22Rv1 (cell line): Measurements from ENCODE around the gene SCGB1D1.

Experiments
- H3K27ac ChIP-seq: fragments of 450-650 bp; 2 replicates; pipeline ENCODE4 v1.5.1; 2017
- ZFX ChIP-seq: fragments of 450-650 bp; IDR thresholded peaks from 2 replicates; pipeline ENCODE4 v1.6.1; 2017; ENCODE audit warnings: antibody characterized with exemption, borderline replicate concordance
- TF ChIP-seq, protein P1 (sequence below): fragments of 450-650 bp; IDR thresholded peaks from 2 replicates; pipeline ENCODE4 v1.5.1; 2017; ENCODE audit warnings: mild to moderate bottlenecking

SCGB1D1 gene

GRCh38 chr11:62233730-62234129 is 43.7 kb downstream of the SCGB1D1 start:
- TF ChIP-seq, protein P1, sequence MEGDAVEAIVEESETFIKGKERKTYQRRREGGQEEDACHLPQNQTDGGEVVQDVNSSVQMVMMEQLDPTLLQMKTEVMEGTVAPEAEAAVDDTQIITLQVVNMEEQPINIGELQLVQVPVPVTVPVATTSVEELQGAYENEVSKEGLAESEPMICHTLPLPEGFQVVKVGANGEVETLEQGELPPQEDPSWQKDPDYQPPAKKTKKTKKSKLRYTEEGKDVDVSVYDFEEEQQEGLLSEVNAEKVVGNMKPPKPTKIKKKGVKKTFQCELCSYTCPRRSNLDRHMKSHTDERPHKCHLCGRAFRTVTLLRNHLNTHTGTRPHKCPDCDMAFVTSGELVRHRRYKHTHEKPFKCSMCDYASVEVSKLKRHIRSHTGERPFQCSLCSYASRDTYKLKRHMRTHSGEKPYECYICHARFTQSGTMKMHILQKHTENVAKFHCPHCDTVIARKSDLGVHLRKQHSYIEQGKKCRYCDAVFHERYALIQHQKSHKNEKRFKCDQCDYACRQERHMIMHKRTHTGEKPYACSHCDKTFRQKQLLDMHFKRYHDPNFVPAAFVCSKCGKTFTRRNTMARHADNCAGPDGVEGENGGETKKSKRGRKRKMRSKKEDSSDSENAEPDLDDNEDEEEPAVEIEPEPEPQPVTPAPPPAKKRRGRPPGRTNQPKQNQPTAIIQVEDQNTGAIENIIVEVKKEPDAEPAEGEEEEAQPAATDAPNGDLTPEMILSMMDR, result peak; percentile 57
- no peak for TF ChIP-seq ZFX
- H3K27ac ChIP-seq, result no peak overlapping the region

DNA sequence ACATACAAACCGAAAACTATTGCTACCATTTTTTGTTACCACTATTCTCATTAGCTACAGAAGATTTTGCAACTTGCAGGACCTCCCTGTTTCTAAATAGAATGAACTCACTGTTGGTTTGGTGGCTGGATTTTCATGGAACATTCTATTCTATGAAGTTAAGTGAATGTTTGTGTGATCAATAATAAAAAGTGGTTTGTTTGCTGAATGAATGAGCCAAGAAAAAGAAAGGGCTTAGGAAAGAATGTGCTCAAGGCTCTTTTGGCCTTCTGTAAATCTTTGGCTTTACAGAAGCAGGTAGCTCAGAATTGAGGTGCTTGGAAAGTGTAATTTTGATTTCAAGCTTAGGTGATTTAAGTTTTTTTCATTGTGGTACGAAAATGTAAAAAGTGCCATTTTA is 46.2 kb downstream of the SCGB1D1 start:
- TF ChIP-seq, protein P1, result no peak
- TF ChIP-seq ZFX, result no peak
- peak overlapping the region; percentile 57 for H3K27ac ChIP-seq

- H3K27ac ChIP-seq, result peak overlapping the region; percentile 68
- TF ChIP-seq, protein P1, result no peak
- no peak for TF ChIP-seq ZFX
Observed at GRCh38 chr11:62237499-62237898, 47.5 kb downstream of the SCGB1D1 start.

DNA sequence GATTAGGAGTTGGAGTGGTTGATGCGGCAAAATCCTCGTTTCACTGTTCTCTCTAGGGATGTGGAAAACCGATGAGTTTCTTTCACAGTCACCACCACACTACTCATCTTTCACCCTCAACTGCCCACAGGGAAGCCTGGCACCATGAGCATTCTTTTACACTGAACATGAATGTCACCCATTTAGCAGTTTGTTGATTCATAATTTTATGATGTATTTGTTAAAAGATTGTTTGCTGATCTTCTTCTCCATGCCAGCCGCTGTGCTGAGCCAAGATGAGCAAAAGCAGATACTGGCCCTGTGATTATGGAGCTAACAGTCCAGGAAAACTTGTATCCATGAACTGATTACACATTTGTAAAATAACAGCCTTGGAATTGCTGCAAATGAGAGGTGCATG is 48.1 kb downstream of the SCGB1D1 start:
- TF ChIP-seq ZFX, result no peak
- TF ChIP-seq, protein P1, result no peak
- H3K27ac ChIP-seq, result peak overlapping the region; percentile 68

DNA sequence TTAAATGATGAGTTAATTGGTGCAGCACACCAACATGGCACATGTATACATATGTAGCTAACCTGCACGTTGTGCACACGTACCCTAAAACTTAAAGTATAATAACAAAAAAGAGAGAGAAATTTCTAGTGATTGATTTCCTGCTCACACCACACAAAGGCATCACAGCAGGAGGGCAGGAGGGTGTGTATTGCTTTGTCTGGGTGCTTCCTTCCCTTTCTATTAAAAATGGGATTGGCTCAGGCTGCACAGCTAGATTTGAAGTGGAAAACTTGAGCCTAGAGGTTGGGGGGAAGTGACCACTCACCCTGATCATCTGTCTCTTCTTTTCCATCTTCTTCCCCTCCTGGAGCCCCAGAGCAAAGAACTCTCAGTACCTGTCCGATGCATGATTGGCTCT is 51.1 kb downstream of the SCGB1D1 start:
- H3K27ac ChIP-seq, result peak overlapping the region; percentile 71
- no peak for TF ChIP-seq ZFX
- TF ChIP-seq, protein P1, result no peak

GRCh38 chr11:62242021-62242420 is 52.0 kb downstream of the SCGB1D1 start, which contains the start of gene SCGB1D2:
TSS of gene SCGB1D2 (plus strand) at chr11:62242239. CDS start at chr11:62242308, 69 bp downstream.
- no peak for TF ChIP-seq ZFX
- TF ChIP-seq, protein P1, result peak; percentile 29; the same call in 1 of the 2 replicates
- peak within 1 kb of the TSS; percentile 71 for H3K27ac ChIP-seq
